Ovary (tissue), 9 donors: ENCODE measurements around the gene VEPH1. TPM values are rescaled to one million over a fixed set of nuclear protein-coding genes. Genes with fewer than 3 reads are reported as not detected.

Experiments
- DNase-seq, 5 donors: peaks; one replicate each; pipeline ENCODE4 v3.0.0-alpha.2; 2019 to 2020
- H3K27ac ChIP-seq, 2 donors: fragments of 200-600 bp; one replicate each; pipeline versions ENCODE4 v1.5.1 to v1.8.0; 2019 to 2022
- H3K27me3 ChIP-seq: fragments of 200-600 bp; one replicate; pipeline ENCODE4 v1.8.0; 2022
- H3K36me3 ChIP-seq: fragments of 200-600 bp; sonication (generic); one replicate; pipeline ENCODE4 v1.5.1; 2019
- H3K4me1 ChIP-seq: one replicate; pipeline ENCODE4 v1.8.1; 2013; ENCODE audit warnings: mild to moderate bottlenecking, moderate library complexity; ENCODE audit not compliant: insufficient read depth
- H3K4me3 ChIP-seq: fragments of 200-600 bp; sonication (generic); one replicate; pipeline ENCODE4 v1.5.1; 2017
- H3K9me3 ChIP-seq, 2 donors: fragments of 200-600 bp in 1 of 2; sonication (generic) in 1 of 2; one replicate each; pipeline versions ENCODE4 v1.5.1 to v1.8.1; 2013 to 2019; ENCODE audit warnings: mild to moderate bottlenecking in 1 of 2, moderate library complexity in 1 of 2
- CTCF ChIP-seq, 3 donors: fragments of 450-650 bp in 2 of 3; fragments of 200-600 bp in 1 of 3; IDR thresholded peaks; one replicate each; pipeline versions ENCODE4 v1.5.1 to v1.8.0; 2016 to 2022; ENCODE audit warnings: antibody characterized with exemption in 3 of 3, mild to moderate bottlenecking in 1 of 3
- EP300 ChIP-seq: sonication (generic); formaldehyde crosslinking; IDR thresholded peaks from one replicate; pipeline ENCODE4 v1.6.1; 2017; ENCODE audit warnings: antibody characterized with exemption
- POLR2A ChIP-seq: fragments of 450-650 bp; IDR thresholded peaks from one replicate; pipeline ENCODE4 v1.6.1; 2017; ENCODE audit warnings: antibody characterized with exemption, mild to moderate bottlenecking, moderate library complexity
- WGBS, 3 donors: extraction: QIAGEN DNeasy Blood & Tissue Kit in 1 of 3; methylation state at CpG; one replicate each; pipeline versions ENCODE4 v1.1.5 to v1.1.7; 2013 to 2017; 5-methylcytosine and 5-hydroxymethylcytosine counted together
- intact Hi-C, 4 donors: fragments of 100-400 bp; cut with DNase I; formaldehyde crosslinking; loops; one replicate each; pipeline versions ENCODE4 v1.11.0 to v1.15.1; 2022 to 2023
- polyA plus RNA-seq, 2 donors: library from polyadenylated mRNA; stranded (reverse); fragments of 200-250 nt in 1 of 2; fragments of 350-450 nt in 1 of 2; fragmentation: Illumina TruSeq in 1 of 2; extraction: RNeasy Lipid Tissue Mini Kit (QIAGEN cat#74804) in 1 of 2; gene quantifications; one replicate each; pipeline ENCODE4 v1.2.3, GENCODE V29; 2013 to 2014
- total RNA-seq, 7 donors: library from RNA; depleted of rRNA in 2 of 7; stranded (reverse); fragments of >200 nt in 2 of 7; fragmentation: NEBNext Ultra II Directional in 3 of 7; extraction: Animal tissue kit (Norgen Biotek cat#: 25700) in 3 of 7; gene quantifications; one replicate each; pipeline versions ENCODE4 v1.1.0 to v1.2.4, GENCODE V29; 2016 to 2023
- donor health status: DM: no; HTN: no; CAD: no; lungs with moderate emphysema.
- donor health status: DM: no; HTN: no; CAD: no.
- donor health status: Bipolar disorder and iron deficiency.
- donor health status: DM: yes; HTN: yes; CAD: no.
- donor health status: DM: no; HTN: no; CAD: no.
- donor health status: DM: yes; HTN: yes; CAD: no.

VEPH1 gene
- total and polyA plus RNA-seq, 9 donors, result 0.23 to 4.6 (median 1.3) TPM; not detected in 1

- no peak overlapping the region for H3K4me3 ChIP-seq
- H3K27me3 ChIP-seq, result no peaks in the 10 kb centered on the region
- WGBS, 3 donors, result 8 to 40% (median 16%) methylated on average over 1 of the region's 1 CpG
- intact Hi-C loops, result no loop called here
- no peaks in the 10 kb centered on the region for H3K9me3 ChIP-seq
- TF ChIP-seq CTCF (IDR thresholded peaks at IDR 0.05), result no peak
- TF ChIP-seq POLR2A, result no peak
- TF ChIP-seq EP300, result no peak
- DNase-seq, result no peak
- H3K36me3 ChIP-seq, result no peaks in the 10 kb centered on the region
- H3K4me1 ChIP-seq, result no peaks in the 10 kb centered on the region
- no peak overlapping the region for H3K27ac ChIP-seq
These were observed 208.7 kb downstream of the VEPH1 start for GRCh38 chr3:157294491-157294890.

GRCh38 chr3:157290766-157291165, 212.4 kb downstream of the VEPH1 start:
- DNase-seq, result no peak
- Histone ChIP-seq H3K4me1 (no peaks in the 10 kb centered on the region), H3K9me3 (no peaks in the 10 kb centered on the region), H3K27me3 (no peaks in the 10 kb centered on the region), H3K4me3 (no peak overlapping the region), H3K36me3 (no peaks in the 10 kb centered on the region), H3K27ac (no peak overlapping the region)
- TF ChIP-seq EP300, result no peak
- no peak for TF ChIP-seq CTCF (IDR thresholded peaks at IDR 0.05)
- no peak for TF ChIP-seq POLR2A
- intact Hi-C loops, result no loop called here
- 50 to 61% (median 54%) methylated on average over 2 of the region's 2 CpGs for WGBS, 3 donors

GRCh38 chr3:157285966-157286365, 217.2 kb downstream of the VEPH1 start:
- no peaks in the 10 kb centered on the region for H3K27me3 ChIP-seq
- no peaks in the 10 kb centered on the region for H3K36me3 ChIP-seq
- no peak overlapping the region for H3K27ac ChIP-seq
- H3K4me1 ChIP-seq, result no peaks in the 10 kb centered on the region
- DNase-seq, result no peak
- no peaks in the 10 kb centered on the region for H3K9me3 ChIP-seq
- H3K4me3 ChIP-seq, result no peak overlapping the region
- intact Hi-C loops, result no loop called here
- TF ChIP-seq EP300 (no peak), POLR2A (no peak), CTCF (IDR thresholded peaks at IDR 0.05) (no peak)
- WGBS, 3 donors, result 84 to 93% (median 85%) methylated on average over 2 of the region's 2 CpGs

GRCh38 chr3:157285141-157285540, 218.1 kb downstream of the VEPH1 start:
- no peaks in the 10 kb centered on the region for H3K27me3 ChIP-seq
- 84 to 93% (median 93%) methylated on average over 4 of the region's 4 CpGs for WGBS, 3 donors
- DNase-seq, result no peak
- no peak overlapping the region for H3K27ac ChIP-seq
- no peaks in the 10 kb centered on the region for H3K9me3 ChIP-seq
- intact Hi-C loops, result no loop called here
- H3K4me3 ChIP-seq, result no peak overlapping the region
- H3K36me3 ChIP-seq, result no peaks in the 10 kb centered on the region
- no peaks in the 10 kb centered on the region for H3K4me1 ChIP-seq
- TF ChIP-seq CTCF (IDR thresholded peaks at IDR 0.05) (no peak), POLR2A (no peak), EP300 (no peak)

GRCh38 chr3:157284688-157285087, 218.5 kb downstream of the VEPH1 start:
- Histone ChIP-seq H3K27ac (no peak overlapping the region), H3K9me3 (no peaks in the 10 kb centered on the region), H3K36me3 (no peaks in the 10 kb centered on the region), H3K4me3 (no peak overlapping the region), H3K27me3 (no peaks in the 10 kb centered on the region), H3K4me1 (no peaks in the 10 kb centered on the region)
- intact Hi-C loops, result no loop called here
- TF ChIP-seq CTCF (IDR thresholded peaks at IDR 0.05), result no peak
- TF ChIP-seq POLR2A, result no peak
- TF ChIP-seq EP300, result no peak
- DNase-seq, result no peak
- WGBS, 3 donors, result 9 to 21% (median 15%) methylated on average over 1 of the region's 1 CpG
